Uterus (tissue), 4 donors: Measurements from ENCODE around the gene JARID2. TPM values are rescaled to one million over a fixed set of nuclear protein-coding genes. Genes with fewer than 3 reads are reported as not detected.

ENCODE experiments used
- DNase-seq, 2 donors: peaks; one replicate each; pipeline ENCODE4 v3.0.0-alpha.2; 2019 to 2020
- H3K27ac ChIP-seq, 2 donors: fragments of 200-600 bp; sonication (generic); 1 replicate in 1 of 2; 2 replicates in 1 of 2; pipeline ENCODE4 v1.5.1; 2016 to 2018
- H3K27me3 ChIP-seq, 2 donors: fragments of 200-600 bp; sonication (generic); one replicate each; pipeline ENCODE4 v1.5.1; 2018 to 2019; ENCODE audit warnings: control low read depth in 1 of 2
- H3K36me3 ChIP-seq, 2 donors: fragments of 200-600 bp; sonication (generic); one replicate each; pipeline ENCODE4 v1.5.1; 2019; ENCODE audit warnings: control low read depth in 1 of 2
- H3K4me1 ChIP-seq, 2 donors: fragments of 200-600 bp; sonication (generic); one replicate each; pipeline ENCODE4 v1.5.1; 2018 to 2019; ENCODE audit warnings: control low read depth in 1 of 2
- H3K4me3 ChIP-seq, 2 donors: fragments of 200-600 bp; sonication (generic); 1 replicate in 1 of 2; 2 replicates in 1 of 2; pipeline ENCODE4 v1.5.1; 2018 to 2019; ENCODE audit warnings: mild to moderate bottlenecking in 1 of 2
- H3K9me3 ChIP-seq, 2 donors: fragments of 200-600 bp; sonication (generic); one replicate each; pipeline ENCODE4 v1.5.1; 2019; ENCODE audit warnings: control low read depth in 1 of 2
- CTCF ChIP-seq, 4 experiments: fragments of 200-600 bp in 2 of 4; fragments of 450-650 bp in 2 of 4; sonication (generic) in 2 of 4; IDR thresholded peaks; one replicate each; pipeline ENCODE4 v1.5.1; 2016 to 2019; ENCODE audit warnings: antibody characterized with exemption in 4 of 4, mild to moderate bottlenecking in 2 of 4, moderate library complexity in 1 of 4
- POLR2A ChIP-seq, 2 donors: fragments of 450-650 bp; IDR thresholded peaks; one replicate each; pipeline ENCODE4 v1.6.1; 2016; ENCODE audit warnings: antibody characterized with exemption in 2 of 2, mild to moderate bottlenecking in 1 of 2, moderate library complexity in 1 of 2
- intact Hi-C: fragments of 100-400 bp; cut with DNase I; formaldehyde crosslinking; loops from one replicate; pipeline ENCODE4 v1.15.1; 2023; ENCODE audit warnings: low total_unique reads
- total RNA-seq, 4 donors: library from RNA; depleted of rRNA in 3 of 4; stranded (reverse); fragments of >200 nt in 3 of 4; gene quantifications; one replicate each; pipeline versions ENCODE4 v1.1.0 to v1.2.4, GENCODE V29; 2014 to 2023
- donor health status: DM: yes; HTN: yes; CAD: no.

The JARID2 gene
- total RNA-seq, 4 donors from 2014 or later: 2.6 to 15.8 (median 8.0) TPM

DNA sequence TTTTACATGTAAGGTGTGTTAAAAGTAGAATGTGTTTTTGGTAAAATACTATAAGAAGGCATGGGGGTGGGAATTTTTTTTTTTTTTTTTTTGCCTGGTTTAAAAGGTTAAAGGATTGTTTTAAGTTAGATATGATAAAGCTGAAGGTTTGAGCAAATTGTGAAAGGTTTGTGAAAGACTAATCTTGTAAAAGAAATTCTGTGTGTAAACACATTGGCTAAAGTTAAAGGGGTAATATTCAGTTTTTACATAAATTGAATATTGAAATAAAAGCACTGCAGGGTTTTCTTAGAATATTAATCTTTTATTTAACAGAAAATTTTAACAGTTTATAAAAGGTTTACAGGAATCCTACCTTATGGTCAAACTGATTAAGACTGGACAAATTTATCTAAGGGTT is 311.3 kb downstream of the JARID2 start:
- Histone ChIP-seq H3K27me3 (no peaks in the 10 kb centered on the region), H3K9me3 (no peaks in the 10 kb centered on the region), H3K36me3 (no peaks in the 10 kb centered on the region), H3K4me3 (no peak overlapping the region), H3K27ac (no peak overlapping the region), H3K4me1 (no peaks in the 10 kb centered on the region)
- no peak for TF ChIP-seq POLR2A (IDR thresholded peaks at IDR 0.05)
- TF ChIP-seq CTCF (IDR thresholded peaks at IDR 0.05): no peak
- intact Hi-C loops: no loop called here
- DNase-seq: no peak

DNA sequence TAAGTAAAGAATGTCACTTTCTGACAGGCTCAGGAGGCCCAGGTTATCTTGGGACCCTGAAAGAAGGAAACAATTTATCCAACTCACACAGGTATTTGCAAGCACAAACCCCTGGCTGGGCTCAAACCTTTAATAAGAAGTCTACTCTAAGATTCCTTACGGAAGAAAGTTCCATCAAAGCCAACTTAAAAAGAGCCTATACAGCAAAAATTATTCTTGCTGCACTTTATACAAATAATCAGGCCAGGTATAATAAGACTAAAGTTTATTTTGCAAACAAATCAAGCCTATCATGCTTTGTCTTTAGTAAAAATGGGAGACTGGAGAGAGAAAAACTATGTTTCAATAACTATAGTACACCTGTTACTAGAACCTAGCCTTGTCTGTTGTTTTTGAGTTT is 314.8 kb downstream of the JARID2 start:
- no peak for DNase-seq
- H3K27me3 ChIP-seq: no peaks in the 10 kb centered on the region
- no peaks in the 10 kb centered on the region for H3K36me3 ChIP-seq
- H3K27ac ChIP-seq: no peak overlapping the region
- H3K9me3 ChIP-seq: no peaks in the 10 kb centered on the region
- TF ChIP-seq CTCF (IDR thresholded peaks at IDR 0.05) (no peak), POLR2A (IDR thresholded peaks at IDR 0.05) (no peak)
- no peaks in the 10 kb centered on the region for H3K4me1 ChIP-seq
- no peak overlapping the region for H3K4me3 ChIP-seq
- intact Hi-C loops: no loop called here

DNA sequence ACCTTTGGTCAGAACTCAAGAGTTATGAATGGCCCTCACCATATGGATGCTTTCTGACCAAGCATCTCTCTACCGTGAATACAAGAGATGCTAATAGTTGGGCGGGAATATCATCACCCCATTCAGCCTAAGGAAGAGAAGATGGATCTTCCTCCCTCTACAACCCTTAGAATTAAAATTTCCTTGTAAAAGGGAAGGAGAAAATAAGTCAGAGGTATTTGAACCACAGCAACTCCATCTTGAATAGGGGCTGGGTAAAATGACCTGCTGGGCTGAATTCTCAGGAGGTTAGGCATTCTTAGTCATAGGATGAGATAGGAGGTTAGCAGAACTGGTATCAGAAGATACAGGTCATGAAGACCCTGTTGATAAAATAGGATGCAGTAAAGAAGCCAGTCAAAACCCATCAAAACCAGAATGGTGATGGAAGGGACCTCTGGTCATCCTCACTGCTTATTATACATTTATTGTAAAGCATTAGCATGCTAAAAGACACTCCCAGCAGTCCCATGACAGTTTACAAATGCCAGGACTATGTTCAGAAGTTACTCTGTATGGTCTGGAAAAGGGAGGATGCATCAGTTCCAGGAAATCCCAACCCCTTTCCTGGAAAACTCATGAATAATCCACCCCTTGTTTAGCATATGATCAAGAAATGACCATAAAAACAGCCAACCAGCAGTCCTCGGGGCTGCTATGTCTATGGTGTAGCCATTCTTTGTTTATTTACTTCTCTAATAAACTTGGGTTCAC is 315.8 kb downstream of the JARID2 start:
- Histone ChIP-seq H3K9me3 (no peaks in the 10 kb centered on the region), H3K4me3 (no peak overlapping the region), H3K27ac (no peak overlapping the region), H3K36me3 (no peaks in the 10 kb centered on the region), H3K4me1 (no peaks in the 10 kb centered on the region), H3K27me3 (no peaks in the 10 kb centered on the region)
- intact Hi-C loops: no loop called here
- DNase-seq: no peak
- TF ChIP-seq POLR2A (IDR thresholded peaks at IDR 0.05) (no peak), CTCF (IDR thresholded peaks at IDR 0.05) (no peak)

DNA sequence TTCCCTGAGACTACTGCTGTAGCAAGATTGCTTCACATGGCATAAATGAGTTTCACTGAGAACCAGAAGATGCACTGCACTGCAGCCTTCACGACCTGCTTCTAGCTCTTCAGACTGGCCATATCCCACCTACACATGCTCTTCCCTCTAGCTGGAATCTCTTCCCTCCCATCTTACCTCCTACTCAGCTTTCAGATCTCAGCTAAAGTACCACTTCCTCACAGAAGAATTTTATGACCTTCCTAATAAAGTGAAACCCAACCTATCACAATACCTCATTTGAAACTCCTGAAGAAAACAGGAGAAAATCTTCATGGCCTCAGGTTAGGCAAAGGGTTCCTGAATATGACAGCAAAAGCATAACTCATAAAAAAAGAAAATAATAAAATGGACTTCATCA is 317.1 kb downstream of the JARID2 start:
- intact Hi-C loops: no loop called here
- no peaks in the 10 kb centered on the region for H3K4me1 ChIP-seq
- TF ChIP-seq CTCF (IDR thresholded peaks at IDR 0.05) (no peak), POLR2A (IDR thresholded peaks at IDR 0.05) (no peak)
- H3K36me3 ChIP-seq: no peaks in the 10 kb centered on the region
- DNase-seq: no peak
- no peaks in the 10 kb centered on the region for H3K9me3 ChIP-seq
- H3K27me3 ChIP-seq: no peaks in the 10 kb centered on the region
- no peak overlapping the region for H3K27ac ChIP-seq
- no peak overlapping the region for H3K4me3 ChIP-seq

DNA sequence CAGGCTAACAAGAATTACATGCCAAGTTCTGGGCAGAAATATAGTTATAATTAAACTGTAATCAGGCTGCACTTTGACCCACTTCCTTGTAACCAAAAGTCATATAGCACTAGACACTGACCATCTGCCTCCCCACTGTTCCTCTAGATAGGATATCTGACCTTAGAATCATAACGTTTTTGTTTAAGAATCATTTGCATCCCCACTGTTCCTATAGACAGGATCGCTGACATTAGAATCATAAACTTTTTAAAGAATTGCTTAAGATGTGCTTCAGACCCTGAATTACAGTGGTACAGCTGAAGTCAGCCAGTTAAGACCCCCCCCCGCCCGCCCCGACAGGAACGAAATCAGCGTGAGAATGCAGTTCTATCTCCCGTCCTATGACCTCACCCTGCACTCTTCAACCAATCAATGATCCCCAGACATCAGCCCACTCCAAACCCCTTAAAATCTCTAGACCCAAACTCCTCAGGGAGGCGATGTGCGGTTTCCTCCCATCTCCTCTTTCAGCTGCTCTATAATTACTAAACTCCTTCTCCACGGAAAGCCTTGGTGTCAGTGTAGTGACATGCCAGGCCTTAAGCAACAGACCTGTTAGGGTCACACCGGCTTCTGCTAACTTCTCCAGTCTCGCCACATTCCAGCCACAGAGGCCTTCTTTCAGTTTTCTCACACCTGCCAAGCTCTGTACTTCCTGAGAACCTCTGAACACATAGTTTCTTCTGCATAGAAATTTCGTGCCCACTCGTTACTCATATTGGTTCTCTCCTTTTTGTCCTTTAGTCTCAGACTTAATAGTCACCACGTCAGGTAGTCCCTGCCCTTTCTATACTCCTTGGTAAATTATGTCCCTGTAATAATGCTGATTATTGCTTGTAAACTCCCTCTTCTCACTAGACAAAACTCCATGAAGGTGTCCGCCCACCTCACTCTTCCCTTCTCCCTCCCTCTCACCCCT is 323.4 kb downstream of the JARID2 start:
- TF ChIP-seq POLR2A (IDR thresholded peaks at IDR 0.05): no peak
- TF ChIP-seq CTCF (IDR thresholded peaks at IDR 0.05): no peak
- no peaks in the 10 kb centered on the region for H3K36me3 ChIP-seq
- intact Hi-C loops: no loop called here
- no peak overlapping the region for H3K4me3 ChIP-seq
- H3K4me1 ChIP-seq: no peaks in the 10 kb centered on the region
- no peak for DNase-seq
- no peaks in the 10 kb centered on the region for H3K9me3 ChIP-seq
- no peaks in the 10 kb centered on the region for H3K27me3 ChIP-seq
- no peak overlapping the region for H3K27ac ChIP-seq
